PC-9 (cell line): ENCODE results near the gene TMEM242. TPM values are rescaled to one million over a fixed set of nuclear protein-coding genes. Genes with fewer than 3 reads are reported as not detected.

Experiments used
- BruUV-seq: library from RNA; stranded (reverse); fragments of 400-500 nt; replicated peaks from 2 replicates; lab custom pipeline; 2021; lab: Mats Ljungman, UMichigan
- CTCF ChIA-PET: fragments of 300-600 bp; sonication (Branson Sonifier 250); formaldehyde crosslinking; loops from one replicate; lab custom pipeline; 2022; ENCODE audit warnings: antibody characterized with exemption; lab: Charles Lee
- POLR2A ChIA-PET: fragments of 300-600 bp; sonication (Branson Sonifier 250); formaldehyde crosslinking; loops from one replicate; lab custom pipeline; 2022; ENCODE audit warnings: antibody characterized with exemption; ENCODE audit not compliant: unreplicated experiment; lab: Charles Lee
- DNase-seq, 2 experiments: peaks; one replicate each; pipeline versions ENCODE4 v3.0.0 to v3.0.0-alpha.2; 2015 to 2022; ENCODE audit warnings: mixed read lengths in 1 of 2
- H2AFZ ChIP-seq: fragments of 200-600 bp; sonication (generic); 2 replicates; pipeline ENCODE4 v1.8.1; 2017; ENCODE audit warnings: antibody characterized with exemption
- H3F3A ChIP-seq: fragments of 200-600 bp; sonication (generic); 2 replicates; pipeline ENCODE4 v1.8.1; 2017; ENCODE audit warnings: antibody characterized with exemption, mild to moderate bottlenecking, low read depth; ENCODE audit not compliant: insufficient read depth
- H3K27ac ChIP-seq: fragments of 200-600 bp; sonication (generic); 2 replicates; pipeline ENCODE4 v1.6.1; 2016; ENCODE audit warnings: mixed run types
- H3K27me3 ChIP-seq: fragments of 200-600 bp; sonication (generic); 2 replicates; pipeline ENCODE4 v1.6.1; 2016; ENCODE audit warnings: low read depth, mixed run types; ENCODE audit not compliant: insufficient read depth
- H3K36me3 ChIP-seq: fragments of 200-600 bp; sonication (generic); 2 replicates; pipeline ENCODE4 v1.6.1; 2016; ENCODE audit warnings: low read depth, mixed run types
- H3K4me1 ChIP-seq: fragments of 200-600 bp; sonication (generic); replicated peaks from 2 replicates; pipeline ENCODE4 v1.6.1; 2016; ENCODE audit warnings: mixed run types; ENCODE audit not compliant: insufficient read depth
- H3K4me2 ChIP-seq: fragments of 200-600 bp; sonication (generic); 2 replicates; pipeline ENCODE4 v1.6.1; 2017; ENCODE audit warnings: mixed run types
- H3K4me3 ChIP-seq: fragments of 200-600 bp; sonication (generic); 2 replicates; pipeline ENCODE4 v1.6.1; 2016; ENCODE audit warnings: mixed run types
- H3K79me2 ChIP-seq: fragments of 200-600 bp; sonication (generic); 2 replicates; pipeline ENCODE4 v1.6.1; 2017; ENCODE audit warnings: low read depth, mixed run types
- H3K9me2 ChIP-seq: fragments of 200-600 bp; sonication (generic); 2 replicates; pipeline ENCODE4 v1.8.1; 2017; ENCODE audit warnings: mild to moderate bottlenecking; ENCODE audit not compliant: insufficient read depth
- H3K9me3 ChIP-seq: fragments of 200-600 bp; sonication (generic); 2 replicates; pipeline ENCODE4 v1.8.1; 2016; ENCODE audit warnings: low read depth; ENCODE audit not compliant: insufficient read depth
- H4K20me1 ChIP-seq: fragments of 200-600 bp; sonication (generic); 2 replicates; pipeline ENCODE4 v1.8.1; 2017; ENCODE audit not compliant: insufficient read depth
- EZH2 ChIP-seq: fragments of 200-600 bp; sonication (generic); IDR thresholded peaks from 2 replicates; pipeline ENCODE4 v1.8.0; 2017; ENCODE audit warnings: antibody characterized with exemption, low read depth
- intact Hi-C: fragments of 100-400 bp; cut with micrococcal nuclease; formaldehyde crosslinking; loops from one replicate; pipeline ENCODE4 v1.10.0; 2022; ENCODE audit not compliant: unreplicated experiment
- total RNA-seq: library from RNA; stranded (reverse); gene quantifications from 2 replicates; pipeline ENCODE4 v1.2.3, GENCODE V29; 2021
- TF ChIP-seq, protein P1 (sequence below): fragments of 200-600 bp; sonication (generic); conservative IDR thresholded peaks from 2 replicates; pipeline ENCODE4 v1.6.1; 2017; ENCODE audit warnings: mixed run types, antibody characterized with exemption, mild to moderate bottlenecking, moderate library complexity

The TMEM242 gene
- total RNA-seq, 1 experiment from 2014 or later = 8.1 TPM

DNA sequence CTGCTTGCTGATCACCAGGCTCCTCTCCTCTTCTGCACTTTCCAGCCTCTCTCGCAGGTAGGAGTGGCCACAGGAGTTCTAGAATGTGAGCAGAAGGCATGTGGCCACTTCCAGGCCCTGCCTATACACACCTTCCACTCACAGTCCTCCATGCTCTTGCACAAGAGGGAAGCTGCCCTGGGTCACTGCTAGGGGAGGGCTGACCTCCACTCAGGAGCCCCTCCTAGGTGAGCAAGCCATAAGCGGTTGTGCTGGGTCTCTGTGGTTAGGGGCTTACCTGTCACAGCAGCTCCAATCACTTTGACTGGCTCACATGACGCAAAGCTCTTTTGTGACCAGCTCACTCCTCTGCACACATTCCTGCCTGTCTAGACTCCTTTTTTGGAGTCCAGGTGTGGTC, 68.2 kb downstream of the TMEM242 start:
- Histone ChIP-seq H3K4me3 (no peak overlapping the region), H3K4me1 (no peaks in the 10 kb centered on the region), H3K9me2 (no peaks in the 10 kb centered on the region), H2AFZ (no peak overlapping the region), H3K9me3 (no peaks in the 10 kb centered on the region), H3K36me3 (no peaks in the 10 kb centered on the region), H3F3A (no peaks in the 10 kb centered on the region), H3K79me2 (no peaks in the 10 kb centered on the region), H3K27ac (no peak overlapping the region), H3K27me3 (peaks cover 16% of the 10 kb centered on the region; the same call in 1 of the 2 replicates), H3K4me2 (no peak overlapping the region), H4K20me1 (no peaks in the 10 kb centered on the region)
- CTCF ChIA-PET = no interaction called here
- DNase-seq = peak in 1 of 2 experiments; percentile 10
- POLR2A ChIA-PET = interaction anchor here (0.6 kb wide), 1 partner anchor 31 kb away, joined by 3 read pairs; no protein-coding TSS in a partner anchor
- intact Hi-C loops = no loop called here
- TF ChIP-seq, protein P1, sequence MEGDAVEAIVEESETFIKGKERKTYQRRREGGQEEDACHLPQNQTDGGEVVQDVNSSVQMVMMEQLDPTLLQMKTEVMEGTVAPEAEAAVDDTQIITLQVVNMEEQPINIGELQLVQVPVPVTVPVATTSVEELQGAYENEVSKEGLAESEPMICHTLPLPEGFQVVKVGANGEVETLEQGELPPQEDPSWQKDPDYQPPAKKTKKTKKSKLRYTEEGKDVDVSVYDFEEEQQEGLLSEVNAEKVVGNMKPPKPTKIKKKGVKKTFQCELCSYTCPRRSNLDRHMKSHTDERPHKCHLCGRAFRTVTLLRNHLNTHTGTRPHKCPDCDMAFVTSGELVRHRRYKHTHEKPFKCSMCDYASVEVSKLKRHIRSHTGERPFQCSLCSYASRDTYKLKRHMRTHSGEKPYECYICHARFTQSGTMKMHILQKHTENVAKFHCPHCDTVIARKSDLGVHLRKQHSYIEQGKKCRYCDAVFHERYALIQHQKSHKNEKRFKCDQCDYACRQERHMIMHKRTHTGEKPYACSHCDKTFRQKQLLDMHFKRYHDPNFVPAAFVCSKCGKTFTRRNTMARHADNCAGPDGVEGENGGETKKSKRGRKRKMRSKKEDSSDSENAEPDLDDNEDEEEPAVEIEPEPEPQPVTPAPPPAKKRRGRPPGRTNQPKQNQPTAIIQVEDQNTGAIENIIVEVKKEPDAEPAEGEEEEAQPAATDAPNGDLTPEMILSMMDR = no peak
- BruUV-seq = no TSS peak

DNA sequence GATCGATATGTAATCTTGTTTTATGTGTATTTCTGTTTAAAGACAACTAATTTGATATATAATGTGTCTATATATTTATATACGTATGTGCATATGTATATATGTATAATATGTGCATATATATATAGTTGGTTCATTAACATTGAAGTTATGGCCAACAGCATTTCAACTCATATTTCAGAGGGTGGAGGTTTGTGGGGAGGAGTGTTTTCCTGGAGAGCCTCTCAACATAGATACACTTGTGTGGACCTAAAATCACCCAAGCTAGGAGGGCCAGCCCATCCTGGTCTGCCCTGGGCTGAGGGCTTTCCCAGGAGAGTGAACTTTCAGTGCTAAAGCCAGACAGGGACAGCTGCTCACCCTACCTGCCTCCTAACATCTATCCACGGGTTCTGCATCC, 68.8 kb downstream of the TMEM242 start:
- peak in 1 of 2 experiments; percentile 20 for DNase-seq
- Histone ChIP-seq H3K79me2 (no peaks in the 10 kb centered on the region), H3K27ac (no peak overlapping the region), H4K20me1 (no peaks in the 10 kb centered on the region), H3K36me3 (no peaks in the 10 kb centered on the region), H3K9me2 (no peaks in the 10 kb centered on the region), H3K9me3 (no peaks in the 10 kb centered on the region), H2AFZ (no peak overlapping the region), H3K4me2 (no peak overlapping the region), H3K4me1 (no peaks in the 10 kb centered on the region), H3K4me3 (no peak overlapping the region), H3F3A (no peaks in the 10 kb centered on the region), H3K27me3 (peaks cover 16% of the 10 kb centered on the region; the same call in 1 of the 2 replicates)
- BruUV-seq = no TSS peak
- intact Hi-C loops = no loop called here
- POLR2A ChIA-PET = no interaction called here
- CTCF ChIA-PET = no interaction called here
- TF ChIP-seq, protein P1 = no peak
- no peak for TF ChIP-seq EZH2

DNA sequence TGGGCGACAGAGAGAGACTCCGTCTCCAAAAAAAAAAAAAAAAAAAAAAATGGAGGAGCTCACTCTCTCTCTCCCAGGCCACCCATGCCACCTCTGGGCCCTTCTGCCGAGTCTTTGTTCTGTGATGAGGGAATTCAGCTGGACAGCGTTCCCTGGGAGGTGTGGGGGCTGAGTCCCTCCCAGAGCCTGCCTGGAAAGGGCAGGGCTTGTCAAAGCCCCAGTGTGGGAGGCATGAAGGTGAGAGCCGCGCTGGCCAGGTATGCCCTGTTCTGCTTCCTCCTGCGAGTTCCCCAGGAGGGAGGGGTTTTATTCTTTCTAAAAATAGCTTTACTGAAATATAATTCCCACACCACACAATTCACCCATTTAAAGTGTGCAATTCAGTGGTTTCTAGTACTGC, 69.6 kb downstream of the TMEM242 start:
- intact Hi-C loops = no loop called here
- no peaks in the 10 kb centered on the region for H3K4me1 ChIP-seq
- BruUV-seq = no TSS peak
- no peaks in the 10 kb centered on the region for H3F3A ChIP-seq
- no peaks in the 10 kb centered on the region for H3K36me3 ChIP-seq
- CTCF ChIA-PET = no interaction called here
- H3K4me3 ChIP-seq = no peak overlapping the region
- peak in 1 of 2 experiments; percentile 13 for DNase-seq
- H3K79me2 ChIP-seq = no peaks in the 10 kb centered on the region
- no peaks in the 10 kb centered on the region for H3K9me2 ChIP-seq
- no peak overlapping the region for H3K27ac ChIP-seq
- H4K20me1 ChIP-seq = no peaks in the 10 kb centered on the region
- H3K4me2 ChIP-seq = no peak overlapping the region
- TF ChIP-seq EZH2 = no peak
- TF ChIP-seq, protein P1 = no peak
- no peaks in the 10 kb centered on the region for H3K9me3 ChIP-seq
- H2AFZ ChIP-seq = no peak overlapping the region
- H3K27me3 ChIP-seq = peaks cover 16% of the 10 kb centered on the region; the same call in 1 of the 2 replicates
- POLR2A ChIA-PET = no interaction called here
